ENCODE measurements around the gene ATP8B4. TPM values are rescaled to one million over a fixed set of nuclear protein-coding genes. Genes with fewer than 3 reads are reported as not detected.

Gene ATP8B4
- polyA plus RNA-seq, 1 experiment = 1.0 TPM

DNA sequence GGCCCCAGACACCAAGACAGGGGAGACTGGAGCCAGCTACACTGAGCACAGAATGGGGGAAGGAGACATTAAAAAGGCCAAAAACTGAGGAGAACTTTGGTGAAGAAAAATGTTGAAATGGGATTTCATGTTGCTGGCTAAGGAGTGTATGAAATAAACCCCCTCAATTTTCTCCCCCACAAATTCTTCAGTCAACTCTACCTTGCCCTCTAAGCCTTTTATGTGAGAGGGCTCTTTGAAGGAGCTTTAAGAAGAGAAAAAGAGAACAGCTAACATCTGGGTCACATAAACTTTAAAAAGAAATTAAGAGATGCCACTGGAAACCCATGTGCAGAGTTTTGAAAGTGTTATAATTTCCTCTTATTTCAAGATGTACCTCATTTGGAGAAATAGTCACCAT, 88.6 kb downstream of the ATP8B4 start:
- H3K27ac ChIP-seq (ENCODE audit: low read depth, low read length) = no peak overlapping the region
- no peak for DNase-seq (ENCODE audit: low read depth, low spot score)
- H3K27me3 ChIP-seq (ENCODE audit: control insufficient read depth, insufficient read depth, low read length) = no peaks in the 10 kb centered on the region
- H3K4me3 ChIP-seq (ENCODE audit: low read depth, low read length) = no peak overlapping the region
- no peak for TF ChIP-seq CTCF (IDR thresholded peaks at IDR 0.05; ENCODE audit: low read depth, low read length)
- CTCF ChIA-PET = no interaction called here
- H3K9me3 ChIP-seq (ENCODE audit: control insufficient read depth, insufficient read depth, low read length) = no peaks in the 10 kb centered on the region
- POLR2A ChIA-PET = no interaction called here

GRCh38 chr15:50028326-50028725, 90.7 kb downstream of the ATP8B4 start:
- TF ChIP-seq CTCF (IDR thresholded peaks at IDR 0.05; ENCODE audit: low read depth, low read length) = no peak
- Histone ChIP-seq H3K4me3 (ENCODE audit: low read depth, low read length) (no peak overlapping the region), H3K27ac (ENCODE audit: low read depth, low read length) (no peak overlapping the region), H3K27me3 (ENCODE audit: control insufficient read depth, insufficient read depth, low read length) (no peaks in the 10 kb centered on the region), H3K9me3 (ENCODE audit: control insufficient read depth, insufficient read depth, low read length) (no peaks in the 10 kb centered on the region)
- CTCF ChIA-PET = no interaction called here
- POLR2A ChIA-PET = no interaction called here
- DNase-seq (ENCODE audit: low read depth, low spot score) = no peak

GRCh38 chr15:50024281-50024680, 94.8 kb downstream of the ATP8B4 start:
- H3K9me3 ChIP-seq (ENCODE audit: control insufficient read depth, insufficient read depth, low read length) = no peaks in the 10 kb centered on the region
- no peak for DNase-seq (ENCODE audit: low read depth, low spot score)
- no peak for TF ChIP-seq CTCF (IDR thresholded peaks at IDR 0.05; ENCODE audit: low read depth, low read length)
- CTCF ChIA-PET = no interaction called here
- H3K27me3 ChIP-seq (ENCODE audit: control insufficient read depth, insufficient read depth, low read length) = no peaks in the 10 kb centered on the region
- H3K27ac ChIP-seq (ENCODE audit: low read depth, low read length) = no peak overlapping the region
- no peak overlapping the region for H3K4me3 ChIP-seq (ENCODE audit: low read depth, low read length)
- POLR2A ChIA-PET = no interaction called here

DNA sequence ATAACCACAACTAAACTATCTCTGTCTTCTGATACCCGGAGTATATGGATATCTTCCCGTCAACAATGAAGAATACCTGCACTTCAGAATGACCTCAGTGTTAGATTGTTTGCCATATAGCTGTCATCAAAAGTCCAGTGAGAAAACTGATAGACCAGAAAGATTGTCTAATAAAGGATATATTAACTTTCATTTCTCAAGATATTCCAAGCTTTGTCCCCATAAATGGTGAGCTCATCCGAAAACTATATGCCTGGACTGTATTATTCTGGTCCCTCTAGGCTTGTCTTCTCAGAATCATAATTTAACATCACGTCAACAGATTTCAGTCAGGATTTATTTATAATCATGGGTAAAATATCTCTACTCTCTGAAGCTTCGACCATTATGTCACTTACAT, 100.5 kb downstream of the ATP8B4 start:
- POLR2A ChIA-PET = interaction anchor here (0.5 kb wide), 1 partner anchor 418 kb away, joined by 4 read pairs; no protein-coding TSS in a partner anchor
- no peak overlapping the region for H3K4me3 ChIP-seq (ENCODE audit: low read depth, low read length)
- no peak overlapping the region for H3K27ac ChIP-seq (ENCODE audit: low read depth, low read length)
- H3K27me3 ChIP-seq (ENCODE audit: control insufficient read depth, insufficient read depth, low read length) = no peaks in the 10 kb centered on the region
- no peaks in the 10 kb centered on the region for H3K9me3 ChIP-seq (ENCODE audit: control insufficient read depth, insufficient read depth, low read length)
- no peak for TF ChIP-seq CTCF (IDR thresholded peaks at IDR 0.05; ENCODE audit: low read depth, low read length)
- no peak for DNase-seq (ENCODE audit: low read depth, low spot score)
- CTCF ChIA-PET = interaction anchor here (1.5 kb wide), 1 partner anchor 15 kb away, joined by 4 read pairs; no protein-coding TSS in a partner anchor

- no peaks in the 10 kb centered on the region for H3K27me3 ChIP-seq (ENCODE audit: control insufficient read depth, insufficient read depth, low read length)
- H3K27ac ChIP-seq (ENCODE audit: low read depth, low read length) = no peak overlapping the region
- CTCF ChIA-PET = interaction anchor here (2.0 kb wide), 1 partner anchor 14 kb away, joined by 7 read pairs; no protein-coding TSS in a partner anchor
- H3K9me3 ChIP-seq (ENCODE audit: control insufficient read depth, insufficient read depth, low read length) = no peaks in the 10 kb centered on the region
- POLR2A ChIA-PET = no interaction called here
- DNase-seq (ENCODE audit: low read depth, low spot score) = no peak
- no peak for TF ChIP-seq CTCF (IDR thresholded peaks at IDR 0.05; ENCODE audit: low read depth, low read length)
- no peak overlapping the region for H3K4me3 ChIP-seq (ENCODE audit: low read depth, low read length)
Measured at GRCh38 chr15:50017522-50017921, 101.5 kb downstream of the ATP8B4 start.
